Endothelial cell of umbilical vein (primary cell): Measurements from ENCODE around the gene FAT2. TPM values are rescaled to one million over a fixed set of nuclear protein-coding genes. Genes with fewer than 3 reads are reported as not detected.

Experiments used
- BruUV-seq: library from RNA; stranded (reverse); fragments of 400-500 nt; replicated peaks from 2 replicates; lab custom pipeline; 2021; lab: Mats Ljungman, UMichigan
- CTCF ChIA-PET: fragments of 300-600, 350-600 bp; sonication (Branson Sonifier 250); formaldehyde crosslinking; loops from one replicate; lab custom pipeline; 2021; ENCODE audit warnings: antibody characterized with exemption, inconsistent platforms; lab: Charles Lee
- POLR2A ChIA-PET: fragments of 300-600, 350-600 bp; sonication (Branson Sonifier 250); formaldehyde crosslinking; loops from one replicate; lab custom pipeline; 2021; ENCODE audit warnings: antibody characterized with exemption, inconsistent platforms; lab: Charles Lee
- DNase-seq: peaks from one replicate; pipeline ENCODE4 v3.0.0-alpha.2; 2011; ENCODE audit warnings: low read depth, low spot score
- FAIRE-seq: peaks from 2 replicates; lab custom pipeline; 2011; peaks lifted over from hg19 to GRCh38; lab: Jason Lieb, UNC
- H2AFZ ChIP-seq: 2 replicates; pipeline ENCODE4 v1.6.0; 2012; ENCODE audit warnings: low read depth, low read length, control low read depth, inconsistent platforms
- H3K27ac ChIP-seq: 2 replicates; pipeline ENCODE4 v1.5.1; 2011; ENCODE audit warnings: low read depth, mild to moderate bottlenecking, control low read depth, low read length, moderate library complexity; ENCODE audit not compliant: insufficient read depth
- H3K27me3 ChIP-seq, 2 experiments: 2 replicates each; pipeline versions ENCODE4 v1.6.0 to v1.6.1; 2011; ENCODE audit warnings: low read length in 2 of 2, mixed read lengths in 1 of 2; ENCODE audit not compliant: control insufficient read depth in 2 of 2, insufficient read depth in 2 of 2
- H3K36me3 ChIP-seq, 2 experiments: 2 replicates in 1 of 2; 3 replicates in 1 of 2; pipeline ENCODE4 v1.5.1; 2011; ENCODE audit warnings: low read length in 2 of 2, mild to moderate bottlenecking in 1 of 2, moderate library complexity in 1 of 2; ENCODE audit not compliant: control insufficient read depth in 2 of 2, insufficient read depth in 2 of 2; ENCODE audit errors: extremely low read depth in 1 of 2
- H3K4me1 ChIP-seq: 3 replicates; pipeline ENCODE4 v1.5.1; 2011; ENCODE audit warnings: mild to moderate bottlenecking, low read length; ENCODE audit not compliant: control insufficient read depth, insufficient read depth; ENCODE audit errors: extremely low read depth
- H3K4me2 ChIP-seq: 2 replicates; pipeline ENCODE4 v1.6.1; 2011; ENCODE audit warnings: low read length, control low read depth, mixed read lengths; ENCODE audit not compliant: insufficient read depth
- H3K4me3 ChIP-seq, 3 experiments: fragments of 200-600 bp in 1 of 3; sonication (generic), shearing (Covaris generic) in 1 of 3; replicated peaks in 1 of 3; 2 replicates each; pipeline ENCODE4 v1.5.1; 2011 to 2016; ENCODE audit warnings: control low read depth in 3 of 3, low read length in 3 of 3, mild to moderate bottlenecking in 2 of 3, inconsistent platforms in 1 of 3, low read depth in 1 of 3, moderate library complexity in 1 of 3; ENCODE audit not compliant: insufficient read depth in 1 of 3
- H3K79me2 ChIP-seq: 2 replicates; pipeline ENCODE4 v1.6.0; 2012; ENCODE audit warnings: low read length, inconsistent platforms; ENCODE audit not compliant: control insufficient read depth, insufficient read depth
- H3K9ac ChIP-seq: replicated peaks from 2 replicates; pipeline ENCODE3; 2011; ENCODE audit warnings: low read length, control low read depth; ENCODE audit not compliant: insufficient read depth; ENCODE audit errors: extremely low read depth
- H3K9me1 ChIP-seq: replicated peaks from 3 replicates; pipeline ENCODE4 v1.6.0; 2011; ENCODE audit warnings: mild to moderate bottlenecking, low read length; ENCODE audit not compliant: control insufficient read depth, insufficient read depth; ENCODE audit errors: extremely low read depth
- H3K9me3 ChIP-seq: replicated peaks from 2 replicates; pipeline ENCODE4 v1.5.1; 2012; ENCODE audit warnings: low read length, inconsistent platforms; ENCODE audit not compliant: control insufficient read depth, insufficient read depth
- H4K20me1 ChIP-seq: replicated peaks from 2 replicates; pipeline ENCODE3; 2011; ENCODE audit warnings: mild to moderate bottlenecking, low read length; ENCODE audit not compliant: control insufficient read depth, insufficient read depth; ENCODE audit errors: extremely low read depth
- FOS ChIP-seq: IDR thresholded peaks from 2 replicates; pipeline ENCODE4 v1.6.1; 2011; ENCODE audit warnings: mild to moderate bottlenecking, low read length, moderate library complexity, borderline replicate concordance; ENCODE audit not compliant: insufficient read depth
- MYC ChIP-seq: IDR thresholded peaks from one replicate; pipeline ENCODE4 v1.6.1; 2011; ENCODE audit warnings: mild to moderate bottlenecking, low read depth, low read length
- POLR2A ChIP-seq: IDR thresholded peaks from 2 replicates; pipeline ENCODE4 v1.6.1; 2012; ENCODE audit warnings: low read depth, mild to moderate bottlenecking, control low read depth, low read length
- dilution Hi-C: fragments of 300-500 bp; cut with MboI; formaldehyde crosslinking; loops from one replicate; pipeline ENCODE4 v1.15.0; 2019; ENCODE audit warnings: low sequenced_read_pairs; ENCODE audit not compliant: extremely low pct_ligation_motif_present
- intact Hi-C: fragments of 100-400 bp; cut with micrococcal nuclease; formaldehyde crosslinking; loops from one replicate; pipeline ENCODE4 v1.10.0; 2022
- polyA plus RNA-seq, 4 experiments: library from polyadenylated mRNA; depleted of rRNA in 3 of 4; stranded (reverse) in 3 of 4; unstranded in 1 of 4; fragments of >200 nt; gene quantifications; 2 replicates each; pipeline versions ENCODE4 v1.2.1 to v1.2.3, GENCODE V29; 2011 to 2012; ENCODE audit warnings: missing spikeins in 1 of 4
- total RNA-seq: library from RNA; stranded (reverse); gene quantifications from 2 replicates; pipeline ENCODE4 v1.2.3, GENCODE V29; 2021

FAT2 gene
- total and polyA plus RNA-seq, 2 donors (not counting 3 experiments of a cell fraction or from before 2014, with no cell fraction given) = not detected

DNA sequence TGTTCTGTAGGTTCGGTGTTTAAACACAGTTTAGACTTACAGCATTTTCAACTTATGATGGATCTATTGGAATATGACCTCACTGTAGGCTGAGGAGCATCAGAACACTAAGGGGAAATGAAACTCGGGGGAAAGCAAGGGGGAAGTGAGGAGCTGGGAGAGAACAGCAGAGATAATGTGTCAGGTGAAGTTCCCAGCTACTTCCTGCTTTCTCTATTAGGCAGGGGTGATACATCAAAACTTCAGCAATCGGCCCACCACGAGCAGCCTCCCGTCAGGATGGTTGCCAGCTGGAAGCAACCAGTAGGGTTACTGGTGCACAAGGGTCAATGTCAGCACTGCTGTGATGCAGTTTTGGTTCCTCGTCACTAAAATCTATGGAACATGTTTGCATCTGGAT is 34.3 kb downstream of the FAT2 start:
- no peak for TF ChIP-seq FOS
- TF ChIP-seq MYC = no peak
- no peaks in the 10 kb centered on the region for H3K79me2 ChIP-seq
- ChIA-PET POLR2A (no interaction called here), CTCF (interaction anchor here (0.9 kb wide), 1 partner anchor 95 kb away, joined by 4 read pairs; no protein-coding TSS in a partner anchor)
- H3K27ac ChIP-seq = no peak overlapping the region
- H3K9ac ChIP-seq = no peak overlapping the region
- no TSS peak for BruUV-seq
- H3K9me1 ChIP-seq = no peaks in the 10 kb centered on the region
- H3K9me3 ChIP-seq = no peaks in the 10 kb centered on the region
- intact Hi-C loops (no loop called here), dilution Hi-C loops (no loop called here)
- H3K27me3 ChIP-seq = no peaks in the 10 kb centered on the region
- no peak overlapping the region for H3K4me3 ChIP-seq
- H4K20me1 ChIP-seq = no peaks in the 10 kb centered on the region
- no peaks in the 10 kb centered on the region for H3K4me1 ChIP-seq
- no peak overlapping the region for H2AFZ ChIP-seq
- no peak overlapping the region for H3K4me2 ChIP-seq
- no peaks in the 10 kb centered on the region for H3K36me3 ChIP-seq
- DNase-seq (no peak), FAIRE-seq (no peak)

- FAIRE-seq = no peak
- Histone ChIP-seq H3K4me3 (no peak overlapping the region), H3K36me3 (no peaks in the 10 kb centered on the region), H3K4me1 (no peaks in the 10 kb centered on the region), H3K9me1 (no peaks in the 10 kb centered on the region), H4K20me1 (no peaks in the 10 kb centered on the region), H3K9me3 (no peaks in the 10 kb centered on the region), H3K9ac (no peak overlapping the region), H3K27ac (no peak overlapping the region), H3K79me2 (no peaks in the 10 kb centered on the region), H3K27me3 (no peaks in the 10 kb centered on the region), H3K4me2 (no peak overlapping the region), H2AFZ (no peak overlapping the region)
- dilution Hi-C loops = no loop called here
- intact Hi-C loops = no loop called here
- no peak for TF ChIP-seq POLR2A
- BruUV-seq = no TSS peak
- ChIA-PET CTCF (no interaction called here), POLR2A (no interaction called here)
- no peak for DNase-seq
Observed at GRCh38 chr5:151555760-151556576, 35.2 kb downstream of the FAT2 start.
